HepG2 (cell line): ENCODE measurements around the gene LGALS16. TPM values are rescaled to one million over a fixed set of nuclear protein-coding genes. Genes with fewer than 3 reads are reported as not detected.

ENCODE experiments used
- CBX2 ChIP-seq, 2 experiments: fragments of 200-600 bp in 1 of 2; sonication (generic); formaldehyde crosslinking in 1 of 2; IDR thresholded peaks; 2 replicates each; pipeline versions ENCODE4 v1.7.0 to v1.8.1; 2018 to 2022; ENCODE audit warnings: low read depth in 2 of 2, low read length in 1 of 2, mild to moderate bottlenecking in 1 of 2, missing genetic modification reagents in 1 of 2
- E2F1 ChIP-seq: sonication (generic); formaldehyde crosslinking; IDR thresholded peaks from 2 replicates; pipeline ENCODE4 v1.5.0; 2020; ENCODE audit warnings: missing genetic modification reagents
- ERF ChIP-seq: IDR thresholded peaks from 2 replicates; pipeline ENCODE4 v1.6.1; 2018; ENCODE audit warnings: missing biosample characterization, missing genetic modification reagents
- FOXA1 ChIP-seq, 2 experiments: fragments of 450-650 bp in 1 of 2; sonication (generic) in 1 of 2; formaldehyde crosslinking in 1 of 2; IDR thresholded peaks; 2 replicates each; pipeline versions ENCODE4 v1.4.0 to v1.6.1; 2016 to 2020; ENCODE audit warnings: missing genetic modification reagents in 1 of 2
- GFI1 ChIP-seq: sonication (generic); formaldehyde crosslinking; IDR thresholded peaks from 2 replicates; pipeline ENCODE4 v1.5.0; 2020; ENCODE audit warnings: missing genetic modification reagents, mild to moderate bottlenecking, borderline replicate concordance
- GLI4 ChIP-seq: sonication (generic); formaldehyde crosslinking; IDR thresholded peaks from 2 replicates; pipeline ENCODE4 v1.5.1; 2020; ENCODE audit warnings: missing genetic modification reagents, mild to moderate bottlenecking, moderate library complexity, borderline replicate concordance
- HNF4A ChIP-seq: sonication (generic); formaldehyde crosslinking; IDR thresholded peaks from 2 replicates; pipeline ENCODE4 v1.4.0; 2020; ENCODE audit warnings: missing genetic modification reagents
- HNRNPUL1 ChIP-seq: fragments of 200-400 bp; formaldehyde crosslinking; IDR thresholded peaks from 2 replicates; pipeline ENCODE4 v1.6.1; 2017; ENCODE audit warnings: low read depth, mild to moderate bottlenecking, low read length, moderate library complexity
- KLF6 ChIP-seq: IDR thresholded peaks from 2 replicates; pipeline ENCODE4 v1.8.0; 2016; ENCODE audit warnings: missing biosample characterization, missing genetic modification reagents
- PAXIP1 ChIP-seq: sonication (generic); formaldehyde crosslinking; conservative IDR thresholded peaks from 2 replicates; pipeline ENCODE4 v1.4.0; 2020; ENCODE audit warnings: mild to moderate bottlenecking, missing genetic modification reagents, moderate library complexity
- SAP130 ChIP-seq: IDR thresholded peaks from 2 replicates; pipeline ENCODE4 v1.6.1; 2016; ENCODE audit warnings: low read depth
- SNAI1 ChIP-seq: sonication (generic); formaldehyde crosslinking; IDR thresholded peaks from 2 replicates; pipeline ENCODE4 v1.5.0; 2020; ENCODE audit warnings: mild to moderate bottlenecking, missing genetic modification reagents, borderline replicate concordance
- SP4 ChIP-seq: sonication (generic); formaldehyde crosslinking; IDR thresholded peaks from 2 replicates; pipeline ENCODE4 v1.8.1; 2023; ENCODE audit warnings: mild to moderate bottlenecking, missing genetic modification reagents
- SSRP1 ChIP-seq: IDR thresholded peaks from 2 replicates; pipeline ENCODE4 v1.6.1; 2016; ENCODE audit warnings: control low read depth
- TCF7 ChIP-seq: sonication (generic); IDR thresholded peaks from 2 replicates; pipeline ENCODE4 v1.6.1; 2016; ENCODE audit warnings: antibody characterized with exemption, low read depth
- TERF1 ChIP-seq: sonication (generic); formaldehyde crosslinking; IDR thresholded peaks from 2 replicates; pipeline ENCODE4 v1.8.0; 2022; ENCODE audit warnings: mild to moderate bottlenecking, missing genetic modification reagents, moderate library complexity
- TRIM24 ChIP-seq: sonication (generic); formaldehyde crosslinking; IDR thresholded peaks from 2 replicates; pipeline ENCODE4 v1.8.0; 2022; ENCODE audit warnings: mild to moderate bottlenecking, missing genetic modification reagents
- TSC22D2 ChIP-seq: sonication (generic); formaldehyde crosslinking; IDR thresholded peaks from 2 replicates; pipeline ENCODE4 v1.5.1; 2020; ENCODE audit warnings: missing genetic modification reagents, mild to moderate bottlenecking, borderline replicate concordance
- ZNF17 ChIP-seq: sonication (generic); formaldehyde crosslinking; IDR thresholded peaks from 2 replicates; pipeline ENCODE4 v1.5.0; 2020; ENCODE audit warnings: mild to moderate bottlenecking, missing genetic modification reagents
- ZNF276 ChIP-seq: sonication (generic); formaldehyde crosslinking; IDR thresholded peaks from 2 replicates; pipeline ENCODE4 v1.4.0; 2020; ENCODE audit warnings: mild to moderate bottlenecking, low read depth, missing genetic modification reagents
- ZNF432 ChIP-seq: sonication (generic); formaldehyde crosslinking; IDR thresholded peaks from 2 replicates; pipeline ENCODE4 v1.5.0; 2020; ENCODE audit warnings: missing genetic modification reagents, mild to moderate bottlenecking, borderline replicate concordance
- ZNF644 ChIP-seq: IDR thresholded peaks from 2 replicates; pipeline ENCODE4 v1.6.1; 2016; ENCODE audit warnings: low read depth
- ZNF720 ChIP-seq: sonication (generic); formaldehyde crosslinking; IDR thresholded peaks from 2 replicates; pipeline ENCODE4 v1.4.0; 2020; ENCODE audit warnings: missing genetic modification reagents
- ZSCAN31 ChIP-seq: sonication (generic); formaldehyde crosslinking; IDR thresholded peaks from 2 replicates; pipeline ENCODE4 v1.5.0; 2020; ENCODE audit warnings: low read depth, mild to moderate bottlenecking, missing genetic modification reagents
- polyA plus RNA-seq, 8 experiments: library from polyadenylated mRNA; depleted of rRNA in 3 of 8; stranded (reverse) in 7 of 8; unstranded in 1 of 8; fragments of >200 nt; fragmentation: Illumina TruSeq in 4 of 8; extraction: Trizol in 4 of 8; gene quantifications; 2 replicates each; pipeline versions ENCODE4 v1.2.1 to v1.2.3, GENCODE V29; 2011 to 2016; ENCODE audit warnings: low read depth in 4 of 8, missing spikeins in 1 of 8, mixed read lengths in 1 of 8; ENCODE audit not compliant: insufficient read depth in 1 of 8
- total RNA-seq, 5 experiments: library from RNA; depleted of rRNA; stranded (reverse); fragments of >200 nt; fragmentation: Illumina TruSeq; extraction: Trizol; gene quantifications; 2 replicates each; pipeline ENCODE4 v1.2.3, GENCODE V29; 2016; ENCODE audit warnings: low read depth in 1 of 5

LGALS16 gene
- total and polyA plus RNA-seq, 2 of the 13 experiments (the other 11 are each of a cell fraction or from before 2014, with no cell fraction given), result not detected

GRCh38 chr19:39641773-39642172, 13.9 kb upstream of the LGALS16 start (continued):
- TF ChIP-seq E2F1 (CRISPR knock-in tag) (no peak), ZSCAN31 (no peak), ZNF720 (CRISPR knock-in tag) (no peak), TERF1 (no peak), HNRNPUL1 (no peak), ZNF644 (peak; percentile 68), TRIM24 (CRISPR knock-in tag) (no peak), GFI1 (no peak), HNF4A (CRISPR knock-in tag) (no peak), GLI4 (CRISPR knock-in tag) (no peak), ZNF432 (CRISPR knock-in tag) (no peak), ERF (CRISPR knock-in tag) (no peak), ZNF276 (CRISPR knock-in tag) (no peak), FOXA1 (IDR thresholded peaks at IDR 0.05) (no peak), FOXA1 (CRISPR knock-in tag; IDR thresholded peaks at IDR 0.05) (peak; percentile 62), SAP130 (CRISPR knock-in tag) (peak; percentile 35; the same call in 1 of the 2 replicates), TCF7 (no peak), SNAI1 (CRISPR knock-in tag) (no peak), PAXIP1 (0 out of 2 replicates have a peak, but pooled peaks have one; percentile 26), SSRP1 (CRISPR knock-in tag) (no peak), ZNF17 (no peak), TSC22D2 (CRISPR knock-in tag) (no peak), KLF6 (CRISPR knock-in tag) (no peak), CBX2 (IDR thresholded peaks at IDR 0.05; ENCODE audit: low read depth, low read length) (no peak), CBX2 (CRISPR knock-in tag; IDR thresholded peaks at IDR 0.05; ENCODE audit: low read depth) (no peak), SP4 (CRISPR knock-in tag) (no peak)
